Measurements from ENCODE around the gene CCL1.
"Not testable (repeated sequence)": the region's sequence is repeated elsewhere in the genome, so short reads cannot be mapped to it uniquely, and the experiment has no call there.

Gene CCL1

GRCh38 chr17:34339138-34339770 is 23.8 kb downstream of the CCL1 start:
- no peak overlapping the region for H3K4me2 ChIP-seq (ENCODE audit: low read length)
- no peaks in the 10 kb centered on the region for H3K36me3 ChIP-seq (ENCODE audit: control insufficient read depth, low read length)
- no peaks in the 10 kb centered on the region for H4K20me1 ChIP-seq (ENCODE audit: control insufficient read depth, insufficient read depth, low read depth, low read length)
- no peaks in the 10 kb centered on the region for H3F3A ChIP-seq (ENCODE audit: control insufficient read depth, insufficient read depth)
- TF ChIP-seq, protein P1, sequence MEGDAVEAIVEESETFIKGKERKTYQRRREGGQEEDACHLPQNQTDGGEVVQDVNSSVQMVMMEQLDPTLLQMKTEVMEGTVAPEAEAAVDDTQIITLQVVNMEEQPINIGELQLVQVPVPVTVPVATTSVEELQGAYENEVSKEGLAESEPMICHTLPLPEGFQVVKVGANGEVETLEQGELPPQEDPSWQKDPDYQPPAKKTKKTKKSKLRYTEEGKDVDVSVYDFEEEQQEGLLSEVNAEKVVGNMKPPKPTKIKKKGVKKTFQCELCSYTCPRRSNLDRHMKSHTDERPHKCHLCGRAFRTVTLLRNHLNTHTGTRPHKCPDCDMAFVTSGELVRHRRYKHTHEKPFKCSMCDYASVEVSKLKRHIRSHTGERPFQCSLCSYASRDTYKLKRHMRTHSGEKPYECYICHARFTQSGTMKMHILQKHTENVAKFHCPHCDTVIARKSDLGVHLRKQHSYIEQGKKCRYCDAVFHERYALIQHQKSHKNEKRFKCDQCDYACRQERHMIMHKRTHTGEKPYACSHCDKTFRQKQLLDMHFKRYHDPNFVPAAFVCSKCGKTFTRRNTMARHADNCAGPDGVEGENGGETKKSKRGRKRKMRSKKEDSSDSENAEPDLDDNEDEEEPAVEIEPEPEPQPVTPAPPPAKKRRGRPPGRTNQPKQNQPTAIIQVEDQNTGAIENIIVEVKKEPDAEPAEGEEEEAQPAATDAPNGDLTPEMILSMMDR (IDR thresholded peaks at IDR 0.05; ENCODE audit: low read depth, low read length, poor library complexity, severe bottlenecking): no peak
- no peak for TF ChIP-seq EZH2phosphoT487 (IDR thresholded peaks at IDR 0.05; ENCODE audit: borderline replicate concordance, low read length)
- H3K4me1 ChIP-seq (ENCODE audit: control insufficient read depth, low read length): peaks cover 6% of the 10 kb centered on the region; the same call in 1 of the 2 replicates
- no peaks in the 10 kb centered on the region for H3K27me3 ChIP-seq (ENCODE audit: control insufficient read depth, low read length)
- no peaks in the 10 kb centered on the region for H3K9me3 ChIP-seq (ENCODE audit: control insufficient read depth, insufficient read depth, low read length)
- no peaks in the 10 kb centered on the region for H3K9me2 ChIP-seq (replicated peaks; ENCODE audit: control insufficient read depth, low read length)
- no peak overlapping the region for H3K4me3 ChIP-seq (ENCODE audit: low read length)
- no peaks in the 10 kb centered on the region for H3K79me2 ChIP-seq (ENCODE audit: control insufficient read depth, low read length)
- H3K27ac ChIP-seq (ENCODE audit: low read depth, low read length): no peak overlapping the region

GRCh38 chr17:34337701-34338100 is 25.3 kb downstream of the CCL1 start:
- no peaks in the 10 kb centered on the region for H3F3A ChIP-seq (ENCODE audit: control insufficient read depth, insufficient read depth)
- H3K9me3 ChIP-seq (ENCODE audit: control insufficient read depth, insufficient read depth, low read length): no peaks in the 10 kb centered on the region
- H3K4me3 ChIP-seq (ENCODE audit: low read length): no peak overlapping the region
- no peaks in the 10 kb centered on the region for H3K27me3 ChIP-seq (ENCODE audit: control insufficient read depth, low read length)
- H3K4me1 ChIP-seq (ENCODE audit: control insufficient read depth, low read length): peaks cover 6% of the 10 kb centered on the region; the same call in 1 of the 2 replicates
- no peak overlapping the region for H3K4me2 ChIP-seq (ENCODE audit: low read length)
- H4K20me1 ChIP-seq (ENCODE audit: control insufficient read depth, insufficient read depth, low read depth, low read length): no peaks in the 10 kb centered on the region
- TF ChIP-seq, protein P1 (IDR thresholded peaks at IDR 0.05; ENCODE audit: low read depth, low read length, poor library complexity, severe bottlenecking): no peak
- TF ChIP-seq EZH2phosphoT487 (IDR thresholded peaks at IDR 0.05; ENCODE audit: borderline replicate concordance, low read length): no peak
- no peak overlapping the region for H3K27ac ChIP-seq (ENCODE audit: low read depth, low read length)
- no peaks in the 10 kb centered on the region for H3K36me3 ChIP-seq (ENCODE audit: control insufficient read depth, low read length)
- no peaks in the 10 kb centered on the region for H3K9me2 ChIP-seq (replicated peaks; ENCODE audit: control insufficient read depth, low read length)
- H3K79me2 ChIP-seq (ENCODE audit: control insufficient read depth, low read length): no peaks in the 10 kb centered on the region

DNA sequence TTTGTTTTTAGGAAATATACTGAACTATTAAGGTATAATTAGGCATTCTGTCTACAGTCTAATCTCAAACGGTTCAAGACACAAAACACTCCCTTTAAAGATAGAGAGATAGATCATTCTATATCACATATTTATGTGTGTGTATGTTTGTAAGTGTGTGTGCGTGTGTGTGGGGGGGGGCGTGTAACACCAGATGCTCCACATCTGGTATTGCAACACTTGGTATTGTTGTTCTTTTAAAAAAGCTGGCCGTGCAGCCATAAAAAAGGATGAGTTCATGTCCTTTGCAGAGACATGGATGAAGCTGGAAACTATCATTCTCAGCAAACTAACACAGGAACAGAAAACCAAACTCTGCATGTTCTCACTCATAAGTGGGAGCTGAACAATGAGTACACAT is 35.5 kb downstream of the CCL1 start:
- H4K20me1 ChIP-seq (ENCODE audit: control insufficient read depth, insufficient read depth, low read depth, low read length); H3K9me3 ChIP-seq (ENCODE audit: control insufficient read depth, insufficient read depth, low read length); H3K4me1 ChIP-seq (ENCODE audit: control insufficient read depth, low read length); H3K9me2 ChIP-seq (replicated peaks; ENCODE audit: control insufficient read depth, low read length); H3K79me2 ChIP-seq (ENCODE audit: control insufficient read depth, low read length); H3K27me3 ChIP-seq (ENCODE audit: control insufficient read depth, low read length); H3F3A ChIP-seq (ENCODE audit: control insufficient read depth, insufficient read depth); H3K27ac ChIP-seq (ENCODE audit: low read depth, low read length); H3K4me2 ChIP-seq (ENCODE audit: low read length); H3K4me3 ChIP-seq (ENCODE audit: low read length); H3K36me3 ChIP-seq (ENCODE audit: control insufficient read depth, low read length): not testable (repeated sequence)

- H3K27ac ChIP-seq (ENCODE audit: low read depth, low read length): no peak overlapping the region
- no peaks in the 10 kb centered on the region for H3K79me2 ChIP-seq (ENCODE audit: control insufficient read depth, low read length)
- H3K36me3 ChIP-seq (ENCODE audit: control insufficient read depth, low read length): no peaks in the 10 kb centered on the region
Measured at GRCh38 chr17:34321964-34322363, 41.1 kb downstream of the CCL1 start.

More at GRCh38 chr17:34321964-34322363, 41.1 kb downstream of the CCL1 start:
- no peaks in the 10 kb centered on the region for H3F3A ChIP-seq (ENCODE audit: control insufficient read depth, insufficient read depth)
- no peaks in the 10 kb centered on the region for H3K27me3 ChIP-seq (ENCODE audit: control insufficient read depth, low read length)
- H4K20me1 ChIP-seq (ENCODE audit: control insufficient read depth, insufficient read depth, low read depth, low read length): no peaks in the 10 kb centered on the region
- no peak overlapping the region for H3K4me3 ChIP-seq (ENCODE audit: low read length)
- no peak for TF ChIP-seq EZH2phosphoT487 (IDR thresholded peaks at IDR 0.05; ENCODE audit: borderline replicate concordance, low read length)
- TF ChIP-seq, protein P1 (IDR thresholded peaks at IDR 0.05; ENCODE audit: low read depth, low read length, poor library complexity, severe bottlenecking): no peak
- no peak overlapping the region for H3K4me2 ChIP-seq (ENCODE audit: low read length)
- no peaks in the 10 kb centered on the region for H3K4me1 ChIP-seq (ENCODE audit: control insufficient read depth, low read length)
- no peaks in the 10 kb centered on the region for H3K9me2 ChIP-seq (replicated peaks; ENCODE audit: control insufficient read depth, low read length)
- no peaks in the 10 kb centered on the region for H3K9me3 ChIP-seq (ENCODE audit: control insufficient read depth, insufficient read depth, low read length)
